ENCODE data around the gene FZD7.

The FZD7 gene

GRCh38 chr2:202007015-202007982, 26.4 kb upstream of the FZD7 start:
- no peak for TF ChIP-seq CTCF (conservative IDR thresholded peaks at IDR 0.05; ENCODE audit: low read depth, low read length)
- peak overlapping the region; percentile 41; the same call in 1 of the 2 replicates for H3K4me2 ChIP-seq
- no peak overlapping the region for H2AFZ ChIP-seq (ENCODE audit: low read depth)
- H3K4me3 ChIP-seq (IDR thresholded peaks at IDR 0.05; ENCODE audit: insufficient read depth, low read depth, low read length): no peak overlapping the region
- no peaks in the 10 kb centered on the region for H3K79me2 ChIP-seq (ENCODE audit: insufficient read depth, low read depth)
- no peak overlapping the region for H3K27ac ChIP-seq
- no peaks in the 10 kb centered on the region for H4K20me1 ChIP-seq (ENCODE audit: insufficient read depth)
- H3K9ac ChIP-seq: no peak overlapping the region
- H3K27me3 ChIP-seq (ENCODE audit: insufficient read depth, low read depth): no peaks in the 10 kb centered on the region
- peaks cover 49% of the 10 kb centered on the region for H3K4me1 ChIP-seq (ENCODE audit: low read depth, poor library complexity, severe bottlenecking)
- H3K36me3 ChIP-seq (ENCODE audit: insufficient read depth): no peaks in the 10 kb centered on the region

GRCh38 chr2:202007983-202008354, 25.7 kb upstream of the FZD7 start:
- H3K36me3 ChIP-seq (ENCODE audit: insufficient read depth): no peaks in the 10 kb centered on the region
- H3K9ac ChIP-seq: no peak overlapping the region
- H3K4me1 ChIP-seq (ENCODE audit: low read depth, poor library complexity, severe bottlenecking): peaks cover 42% of the 10 kb centered on the region
- no peaks in the 10 kb centered on the region for H3K27me3 ChIP-seq (ENCODE audit: insufficient read depth, low read depth)
- H2AFZ ChIP-seq (ENCODE audit: low read depth): no peak overlapping the region
- no peaks in the 10 kb centered on the region for H3K79me2 ChIP-seq (ENCODE audit: insufficient read depth, low read depth)
- no peak overlapping the region for H3K27ac ChIP-seq
- H3K4me2 ChIP-seq: no peak overlapping the region
- no peaks in the 10 kb centered on the region for H4K20me1 ChIP-seq (ENCODE audit: insufficient read depth)
- no peak for TF ChIP-seq CTCF (conservative IDR thresholded peaks at IDR 0.05; ENCODE audit: low read depth, low read length)
- H3K4me3 ChIP-seq (IDR thresholded peaks at IDR 0.05; ENCODE audit: insufficient read depth, low read depth, low read length): no peak overlapping the region

GRCh38 chr2:202009019-202009481, 24.6 kb upstream of the FZD7 start:
- H3K9ac ChIP-seq: no peak overlapping the region
- H3K79me2 ChIP-seq (ENCODE audit: insufficient read depth, low read depth): no peaks in the 10 kb centered on the region
- H3K4me3 ChIP-seq (IDR thresholded peaks at IDR 0.05; ENCODE audit: insufficient read depth, low read depth, low read length): no peak overlapping the region
- H4K20me1 ChIP-seq (ENCODE audit: insufficient read depth): no peaks in the 10 kb centered on the region
- H3K27ac ChIP-seq: no peak overlapping the region
- H3K4me1 ChIP-seq (ENCODE audit: low read depth, poor library complexity, severe bottlenecking): peaks cover 31% of the 10 kb centered on the region
- no peaks in the 10 kb centered on the region for H3K27me3 ChIP-seq (ENCODE audit: insufficient read depth, low read depth)
- H3K4me2 ChIP-seq: no peak overlapping the region
- no peaks in the 10 kb centered on the region for H3K36me3 ChIP-seq (ENCODE audit: insufficient read depth)
- no peak for TF ChIP-seq CTCF (conservative IDR thresholded peaks at IDR 0.05; ENCODE audit: low read depth, low read length)
- H2AFZ ChIP-seq (ENCODE audit: low read depth): no peak overlapping the region

GRCh38 chr2:202009581-202009980, 24.1 kb upstream of the FZD7 start:
- Histone ChIP-seq H3K4me1 (ENCODE audit: low read depth, poor library complexity, severe bottlenecking) (peaks cover 27% of the 10 kb centered on the region), H3K4me3 (IDR thresholded peaks at IDR 0.05; ENCODE audit: insufficient read depth, low read depth, low read length) (no peak overlapping the region), H3K27me3 (ENCODE audit: insufficient read depth, low read depth) (no peaks in the 10 kb centered on the region), H4K20me1 (ENCODE audit: insufficient read depth) (no peaks in the 10 kb centered on the region), H2AFZ (ENCODE audit: low read depth) (no peak overlapping the region), H3K36me3 (ENCODE audit: insufficient read depth) (no peaks in the 10 kb centered on the region), H3K4me2 (no peak overlapping the region), H3K27ac (no peak overlapping the region), H3K79me2 (ENCODE audit: insufficient read depth, low read depth) (no peaks in the 10 kb centered on the region), H3K9ac (no peak overlapping the region)
- TF ChIP-seq CTCF (conservative IDR thresholded peaks at IDR 0.05; ENCODE audit: low read depth, low read length): no peak

Data from KMS-11 (cell line).